Measurements from ENCODE around the gene YKT6.

- no peak for TF ChIP-seq EZH2phosphoT487 (IDR thresholded peaks at IDR 0.05; ENCODE audit: low read depth, severe bottlenecking, unreplicated experiment)
- no peak for TF ChIP-seq CTCF (IDR thresholded peaks at IDR 0.05; ENCODE audit: poor library complexity)
- no peak for TF ChIP-seq EZH2 (IDR thresholded peaks at IDR 0.05; ENCODE audit: borderline replicate concordance)
Measured at GRCh38 chr7:44258865-44259546, 58.2 kb downstream of the YKT6 start.
